Caco-2 (cell line): ENCODE measurements around the gene ATE1. TPM values are rescaled to one million over a fixed set of nuclear protein-coding genes. Genes with fewer than 3 reads are reported as not detected.

Experiments
- BruUV-seq: library from RNA; stranded (reverse); fragments of 400-500 nt; replicated peaks from 2 replicates; lab custom pipeline; 2021; lab: Mats Ljungman, UMichigan
- CTCF ChIA-PET: fragments of 300-600 bp; sonication (Branson Sonifier 250); formaldehyde crosslinking; loops from one replicate; lab custom pipeline; 2022; ENCODE audit warnings: antibody characterized with exemption; lab: Charles Lee
- POLR2A ChIA-PET: fragments of 300-600 bp; sonication (Branson Sonifier 250); formaldehyde crosslinking; loops from one replicate; lab custom pipeline; 2022; ENCODE audit warnings: antibody characterized with exemption; lab: Charles Lee
- DNase-seq, 2 experiments: peaks; one replicate each; pipeline versions ENCODE4 v3.0.0 to v3.0.0-alpha.2; 2020 to 2022
- H3K27me3 ChIP-seq: replicated peaks from 2 replicates; pipeline ENCODE4 v1.6.0; 2011; ENCODE audit warnings: low read length; ENCODE audit not compliant: control insufficient read depth, insufficient read depth
- H3K36me3 ChIP-seq: 2 replicates; pipeline ENCODE4 v1.5.1; 2011; ENCODE audit warnings: low read length; ENCODE audit not compliant: control insufficient read depth, insufficient read depth
- H3K4me1 ChIP-seq: fragments of 250-450 bp; sonication (Bioruptor Pico); 2 replicates; pipeline ENCODE4 v1.5.1; 2020; ENCODE audit warnings: mild to moderate bottlenecking
- H3K4me3 ChIP-seq: 2 replicates; pipeline ENCODE4 v1.5.1; 2011; ENCODE audit warnings: low read depth, mild to moderate bottlenecking, control low read depth, low read length
- H3K9me3 ChIP-seq: fragments of 250-450 bp; sonication (Bioruptor Pico); 2 replicates; pipeline ENCODE4 v1.5.1; 2020; ENCODE audit warnings: mild to moderate bottlenecking, moderate library complexity
- H3K27ac Mint-ChIP-seq: one replicate; pipeline ENCODE4 v1.8.0; 2022; ENCODE audit warnings: mixed read lengths; ENCODE audit not compliant: unreplicated experiment
- H3K27me3 Mint-ChIP-seq: one replicate; pipeline ENCODE4 v1.8.0; 2022; ENCODE audit warnings: mixed read lengths; ENCODE audit not compliant: insufficient read depth, unreplicated experiment
- H3K36me3 Mint-ChIP-seq: one replicate; pipeline ENCODE4 v1.8.0; 2022; ENCODE audit warnings: mild to moderate bottlenecking, mixed read lengths; ENCODE audit not compliant: insufficient read depth, unreplicated experiment
- H3K4me1 Mint-ChIP-seq: one replicate; pipeline ENCODE4 v1.8.0; 2022; ENCODE audit warnings: low read depth, mixed read lengths; ENCODE audit not compliant: unreplicated experiment
- H3K4me3 Mint-ChIP-seq: one replicate; pipeline ENCODE4 v1.8.0; 2022; ENCODE audit warnings: mild to moderate bottlenecking, moderate library complexity, mixed read lengths; ENCODE audit not compliant: unreplicated experiment
- H3K9me3 Mint-ChIP-seq: one replicate; pipeline ENCODE4 v1.8.0; 2022; ENCODE audit warnings: mixed read lengths; ENCODE audit not compliant: unreplicated experiment
- intact Hi-C: fragments of 100-400 bp; cut with micrococcal nuclease; formaldehyde crosslinking; loops from one replicate; pipeline ENCODE4 v1.10.0; 2022; ENCODE audit not compliant: unreplicated experiment
- total RNA-seq: library from RNA; stranded (reverse); gene quantifications from 2 replicates; pipeline ENCODE4 v1.2.3, GENCODE V29; 2022
- TF ChIP-seq, protein P1 (sequence below), 2 experiments: fragments of 200-600 bp in 1 of 2; IDR thresholded peaks; 1 replicate in 1 of 2; 2 replicates in 1 of 2; pipeline versions ENCODE4 v1.5.1 to v1.8.0; 2011 to 2022; ENCODE audit warnings: antibody characterized with exemption in 1 of 2, control low read depth in 1 of 2, inconsistent platforms in 1 of 2, low read depth in 1 of 2, low read length in 1 of 2, mild to moderate bottlenecking in 1 of 2, moderate library complexity in 1 of 2; ENCODE audit not compliant: insufficient read depth in 1 of 2, severe bottlenecking in 1 of 2, unreplicated experiment in 1 of 2

Gene ATE1
- total RNA-seq, 1 experiment from 2014 or later = 75.2 TPM

DNA sequence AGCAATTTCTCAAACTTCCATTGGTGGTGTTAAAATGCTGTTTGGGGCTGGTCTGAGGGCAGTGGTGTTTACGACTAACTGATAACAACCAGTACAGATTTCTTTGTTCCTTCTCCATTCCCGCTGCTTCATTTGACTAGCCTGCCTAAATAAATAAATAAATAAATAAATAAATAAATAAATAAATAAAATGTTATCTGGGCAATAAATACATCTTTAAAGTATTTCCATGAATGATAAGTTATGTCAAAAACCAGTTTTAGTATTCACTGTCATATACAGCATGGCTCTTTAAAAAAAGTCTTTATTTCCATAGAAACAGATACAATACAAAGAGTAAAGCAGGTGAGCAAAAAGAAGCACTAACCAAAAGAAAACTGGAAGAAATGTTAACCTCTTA lies 81.3 kb downstream of the ATE1 start:
- POLR2A ChIA-PET = no interaction called here
- H3K27me3 ChIP-seq = no peaks in the 10 kb centered on the region
- Mint-ChIP-seq H3K4me1 (peaks cover 18% of the 10 kb centered on the region), H3K36me3 (peaks cover 40% of the 10 kb centered on the region), H3K9me3 (no peaks in the 10 kb centered on the region), H3K27me3 (no peaks in the 10 kb centered on the region), H3K27ac (no peak overlapping the region), H3K4me3 (no peak overlapping the region)
- intact Hi-C loops = no loop called here
- no TSS peak for BruUV-seq
- peaks cover 6% of the 10 kb centered on the region; the same call in 1 of the 2 replicates for H3K4me1 ChIP-seq
- no peak for DNase-seq
- H3K4me3 ChIP-seq = no peak overlapping the region
- TF ChIP-seq, protein P1, sequence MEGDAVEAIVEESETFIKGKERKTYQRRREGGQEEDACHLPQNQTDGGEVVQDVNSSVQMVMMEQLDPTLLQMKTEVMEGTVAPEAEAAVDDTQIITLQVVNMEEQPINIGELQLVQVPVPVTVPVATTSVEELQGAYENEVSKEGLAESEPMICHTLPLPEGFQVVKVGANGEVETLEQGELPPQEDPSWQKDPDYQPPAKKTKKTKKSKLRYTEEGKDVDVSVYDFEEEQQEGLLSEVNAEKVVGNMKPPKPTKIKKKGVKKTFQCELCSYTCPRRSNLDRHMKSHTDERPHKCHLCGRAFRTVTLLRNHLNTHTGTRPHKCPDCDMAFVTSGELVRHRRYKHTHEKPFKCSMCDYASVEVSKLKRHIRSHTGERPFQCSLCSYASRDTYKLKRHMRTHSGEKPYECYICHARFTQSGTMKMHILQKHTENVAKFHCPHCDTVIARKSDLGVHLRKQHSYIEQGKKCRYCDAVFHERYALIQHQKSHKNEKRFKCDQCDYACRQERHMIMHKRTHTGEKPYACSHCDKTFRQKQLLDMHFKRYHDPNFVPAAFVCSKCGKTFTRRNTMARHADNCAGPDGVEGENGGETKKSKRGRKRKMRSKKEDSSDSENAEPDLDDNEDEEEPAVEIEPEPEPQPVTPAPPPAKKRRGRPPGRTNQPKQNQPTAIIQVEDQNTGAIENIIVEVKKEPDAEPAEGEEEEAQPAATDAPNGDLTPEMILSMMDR (IDR thresholded peaks at IDR 0.05; ENCODE audit: insufficient read depth in 1 of 2, low read depth in 1 of 2, low read length in 1 of 2, severe bottlenecking in 1 of 2, unreplicated experiment in 1 of 2) = no peak
- CTCF ChIA-PET = no interaction called here
- H3K9me3 ChIP-seq = no peaks in the 10 kb centered on the region; the same call in 1 of the 2 replicates
- H3K36me3 ChIP-seq = peaks cover 2% of the 10 kb centered on the region; the same call in 1 of the 2 replicates

DNA sequence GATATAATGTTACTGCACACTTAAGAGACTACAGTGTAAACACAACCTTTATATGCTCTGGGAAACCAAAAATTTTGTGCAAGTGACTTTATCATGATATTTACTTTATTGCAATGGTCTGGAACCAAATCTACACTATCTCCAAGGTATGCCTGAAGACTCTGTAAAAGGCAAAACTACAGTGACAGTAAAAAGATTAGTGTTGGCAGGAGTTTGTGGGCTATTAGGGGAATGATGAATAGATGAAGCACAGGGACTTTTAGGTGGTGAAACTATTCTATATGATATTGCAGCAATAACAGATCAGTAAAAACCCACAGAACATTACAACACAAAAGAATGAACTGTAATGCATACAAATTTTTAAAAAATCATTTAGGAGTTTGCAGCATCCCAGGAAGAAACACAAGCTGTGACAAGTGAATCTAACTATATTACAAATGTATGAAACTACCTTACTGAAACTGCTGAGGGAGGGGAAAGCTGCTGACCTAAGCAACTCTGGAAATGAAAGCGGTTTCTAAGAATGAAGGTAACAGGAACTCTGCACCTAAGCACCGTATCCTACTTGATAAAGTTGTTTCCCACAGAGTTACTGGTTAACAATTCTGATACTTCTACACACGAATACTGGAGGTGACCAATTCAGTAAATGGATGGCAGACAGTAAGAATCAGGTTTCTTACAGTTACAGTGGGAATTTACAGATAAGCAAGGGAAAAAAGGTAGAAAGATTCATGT lies 82.6 kb downstream of the ATE1 start:
- no TSS peak for BruUV-seq
- H3K4me3 ChIP-seq = no peak overlapping the region
- no peaks in the 10 kb centered on the region; the same call in 1 of the 2 replicates for H3K9me3 ChIP-seq
- Mint-ChIP-seq H3K36me3 (peaks cover 34% of the 10 kb centered on the region), H3K27me3 (no peaks in the 10 kb centered on the region), H3K4me3 (no peak overlapping the region), H3K9me3 (no peaks in the 10 kb centered on the region), H3K27ac (no peak overlapping the region), H3K4me1 (peaks cover 22% of the 10 kb centered on the region)
- CTCF ChIA-PET = no interaction called here
- H3K36me3 ChIP-seq = peaks cover 2% of the 10 kb centered on the region; the same call in 1 of the 2 replicates
- POLR2A ChIA-PET = no interaction called here
- no peaks in the 10 kb centered on the region for H3K27me3 ChIP-seq
- DNase-seq = no peak
- H3K4me1 ChIP-seq = peaks cover 6% of the 10 kb centered on the region; the same call in 1 of the 2 replicates
- intact Hi-C loops = no loop called here
- TF ChIP-seq, protein P1 (IDR thresholded peaks at IDR 0.05; ENCODE audit: insufficient read depth in 1 of 2, low read depth in 1 of 2, low read length in 1 of 2, severe bottlenecking in 1 of 2, unreplicated experiment in 1 of 2) = no peak

- ChIA-PET CTCF (no interaction called here), POLR2A (no interaction called here)
- Histone ChIP-seq H3K9me3 (no peaks in the 10 kb centered on the region; the same call in 1 of the 2 replicates), H3K4me3 (no peak overlapping the region), H3K36me3 (peaks cover 2% of the 10 kb centered on the region; the same call in 1 of the 2 replicates), H3K27me3 (no peaks in the 10 kb centered on the region), H3K4me1 (peaks cover 6% of the 10 kb centered on the region; the same call in 1 of the 2 replicates)
- Mint-ChIP-seq H3K9me3 (no peaks in the 10 kb centered on the region), H3K36me3 (peaks cover 28% of the 10 kb centered on the region), H3K4me3 (no peak overlapping the region), H3K27ac (no peak overlapping the region), H3K4me1 (peaks cover 22% of the 10 kb centered on the region), H3K27me3 (no peaks in the 10 kb centered on the region)
- BruUV-seq = no TSS peak
- TF ChIP-seq, protein P1 (IDR thresholded peaks at IDR 0.05; ENCODE audit: insufficient read depth in 1 of 2, low read depth in 1 of 2, low read length in 1 of 2, severe bottlenecking in 1 of 2, unreplicated experiment in 1 of 2) = no peak
- DNase-seq = no peak
- intact Hi-C loops = no loop called here
Observed at GRCh38 chr10:121844537-121844936, 83.3 kb downstream of the ATE1 start.
